Loucy (cell line): ENCODE results near the gene SCN7A.
"Not testable (repeated sequence)": the region's sequence is repeated elsewhere in the genome, so short reads cannot be mapped to it uniquely, and the experiment has no call there.

Experiments used
- H2AFZ ChIP-seq: fragments of 200-600 bp; sonication (generic); 2 replicates; pipeline ENCODE4 v1.6.0; 2016; ENCODE audit warnings: antibody characterized with exemption, mild to moderate bottlenecking, low read length, moderate library complexity
- H3F3A ChIP-seq: fragments of 200-600 bp; 2 replicates; pipeline ENCODE4 v1.6.0; 2016; ENCODE audit warnings: antibody characterized with exemption, low read depth, mild to moderate bottlenecking
- H3K27me3 ChIP-seq: fragments of 200-600 bp; sonication (generic); 2 replicates; pipeline ENCODE4 v1.6.1; 2014; ENCODE audit warnings: low read length, mild to moderate bottlenecking; ENCODE audit not compliant: insufficient read depth, poor library complexity, severe bottlenecking
- H3K36me3 ChIP-seq: fragments of 200-600 bp; sonication (generic); 2 replicates; pipeline ENCODE4 v1.6.1; 2016; ENCODE audit warnings: low read length; ENCODE audit not compliant: insufficient read depth
- H3K4me1 ChIP-seq: fragments of 200-600 bp; sonication (generic); 2 replicates; pipeline ENCODE4 v1.5.1; 2014; ENCODE audit warnings: low read length, mild to moderate bottlenecking; ENCODE audit not compliant: insufficient read depth, poor library complexity, severe bottlenecking
- H3K4me2 ChIP-seq: fragments of 200-600 bp; sonication (generic); 2 replicates; pipeline ENCODE4 v1.6.0; 2014; ENCODE audit warnings: antibody characterized with exemption, low read length, low read depth, mild to moderate bottlenecking; ENCODE audit not compliant: poor library complexity, severe bottlenecking
- H3K4me3 ChIP-seq: fragments of 200-600 bp; sonication (generic); 2 replicates; pipeline ENCODE4 v1.5.1; 2014; ENCODE audit warnings: low read length, mild to moderate bottlenecking, mixed read lengths; ENCODE audit not compliant: poor library complexity, severe bottlenecking
- H3K79me2 ChIP-seq: fragments of 200-600 bp; sonication (generic); 2 replicates; pipeline ENCODE4 v1.6.1; 2014; ENCODE audit warnings: low read length; ENCODE audit not compliant: insufficient read depth
- H3K9ac ChIP-seq: fragments of 200-600 bp; sonication (generic); 2 replicates; pipeline ENCODE4 v1.6.0; 2014; ENCODE audit warnings: mild to moderate bottlenecking, low read depth, low read length, moderate library complexity; ENCODE audit not compliant: poor library complexity, severe bottlenecking
- H3K9me2 ChIP-seq: fragments of 200-600 bp; sonication (generic); replicated peaks from 2 replicates; pipeline ENCODE4 v1.6.1; 2016; ENCODE audit warnings: low read depth, low read length, mixed read lengths
- H3K9me3 ChIP-seq: fragments of 200-600 bp; sonication (generic); 2 replicates; pipeline ENCODE4 v1.6.1; 2014; ENCODE audit warnings: mild to moderate bottlenecking, antibody characterized with exemption, low read length, low read depth; ENCODE audit not compliant: insufficient read depth
- H4K20me1 ChIP-seq: fragments of 200-600 bp; sonication (generic); 2 replicates; pipeline ENCODE4 v1.6.0; 2014; ENCODE audit warnings: antibody characterized with exemption, low read length, mild to moderate bottlenecking; ENCODE audit not compliant: insufficient read depth, poor library complexity, severe bottlenecking
- CTCF ChIP-seq: fragments of 200-600 bp; sonication (generic); conservative IDR thresholded peaks from 2 replicates; pipeline ENCODE4 v1.5.1; 2014; ENCODE audit warnings: mild to moderate bottlenecking, antibody characterized with exemption, low read length
- EZH2phosphoT487 ChIP-seq: fragments of 200-600 bp; IDR thresholded peaks from 2 replicates; pipeline ENCODE4 v1.6.1; 2018; ENCODE audit warnings: antibody characterized with exemption, mild to moderate bottlenecking, moderate library complexity, borderline replicate concordance

Gene SCN7A

GRCh38 chr2:166411473-166412230, 82.4 kb downstream of the SCN7A start:
- no peak overlapping the region for H3K4me2 ChIP-seq
- no peak for TF ChIP-seq CTCF
- no peak for TF ChIP-seq EZH2phosphoT487

GRCh38 chr2:166410828-166411472, 83.1 kb downstream of the SCN7A start:
- Histone ChIP-seq H3K36me3 (no peaks in the 10 kb centered on the region), H3K4me1 (no peaks in the 10 kb centered on the region), H3K9me2 (no peaks in the 10 kb centered on the region), H3K9me3 (no peaks in the 10 kb centered on the region), H2AFZ (no peak overlapping the region), H4K20me1 (no peaks in the 10 kb centered on the region), H3F3A (no peaks in the 10 kb centered on the region), H3K4me2 (no peak overlapping the region), H3K79me2 (no peaks in the 10 kb centered on the region), H3K9ac (no peak overlapping the region), H3K27me3 (no peaks in the 10 kb centered on the region), H3K4me3 (no peak overlapping the region)
- no peak for TF ChIP-seq CTCF
- TF ChIP-seq EZH2phosphoT487 = no peak

More at GRCh38 chr2:166411473-166412230, 82.4 kb downstream of the SCN7A start:
- Histone ChIP-seq H4K20me1 (no peaks in the 10 kb centered on the region), H2AFZ (no peak overlapping the region), H3K4me3 (no peak overlapping the region), H3K79me2 (no peaks in the 10 kb centered on the region), H3K36me3 (no peaks in the 10 kb centered on the region), H3K9me2 (no peaks in the 10 kb centered on the region), H3K9ac (no peak overlapping the region), H3K4me1 (no peaks in the 10 kb centered on the region), H3K9me3 (no peaks in the 10 kb centered on the region), H3K27me3 (no peaks in the 10 kb centered on the region), H3F3A (no peaks in the 10 kb centered on the region)

- H2AFZ ChIP-seq, H4K20me1 ChIP-seq, H3K79me2 ChIP-seq, H3K9me3 ChIP-seq, H3K4me2 ChIP-seq, H3K4me3 ChIP-seq, H3K27me3 ChIP-seq, H3F3A ChIP-seq, H3K9ac ChIP-seq, H3K4me1 ChIP-seq, H3K9me2 ChIP-seq, H3K36me3 ChIP-seq: not testable (repeated sequence)
Measured at GRCh38 chr2:166407746-166408145, 86.3 kb downstream of the SCN7A start.
